GM12874 (cell line): ENCODE data around the gene NUB1.

Experiments used
- CTCF ChIP-seq: IDR thresholded peaks from 2 replicates; pipeline ENCODE4 v1.5.1; 2011; ENCODE audit warnings: low read depth, mild to moderate bottlenecking, control low read depth, low read length, moderate library complexity; ENCODE audit not compliant: insufficient read depth

Gene NUB1

GRCh38 chr7:151404216-151405011 lies 62.8 kb downstream of the NUB1 start:
- TF ChIP-seq CTCF, result no peak

GRCh38 chr7:151405056-151405455 lies 63.4 kb downstream of the NUB1 start:
- no peak for TF ChIP-seq CTCF

- TF ChIP-seq CTCF, result no peak
These were observed 64.0 kb downstream of the NUB1 start for GRCh38 chr7:151405588-151405987.

GRCh38 chr7:151406051-151406875 lies 64.7 kb downstream of the NUB1 start:
- TF ChIP-seq CTCF, result no peak

GRCh38 chr7:151406886-151407583 lies 65.4 kb downstream of the NUB1 start:
- no peak for TF ChIP-seq CTCF

- TF ChIP-seq CTCF, result 0 out of 2 replicates have a peak, but pooled peaks have one; percentile 4
These were observed 66.9 kb downstream of the NUB1 start for GRCh38 chr7:151408498-151408838.
